ENCODE measurements around the gene STXBP3. TPM values are rescaled to one million over a fixed set of nuclear protein-coding genes. Genes with fewer than 3 reads are reported as not detected.

The STXBP3 gene
- total RNA-seq, 4 donors from 2014 or later: 41.4 to 97.0 (median 79.1) TPM

GRCh38 chr1:108856994-108857393 lies 110.5 kb downstream of the STXBP3 start, which contains the start of gene AKNAD1:
Gene AKNAD1, minus strand, starts transcription at chr1:108857094. Its CDS starts 4,430 bp downstream, at chr1:108852664.
- no peak for TF ChIP-seq CTCF (IDR thresholded peaks at IDR 0.05; ENCODE audit: low read depth)

GRCh38 chr1:108858230-108858950 lies 111.9 kb downstream of the STXBP3 start:
- no peak for TF ChIP-seq CTCF (IDR thresholded peaks at IDR 0.05; ENCODE audit: low read depth)

Other genes starting within 250 kb of the STXBP3 start
- gene EEIG2, start 186.6 kb upstream of the STXBP3 start, total RNA-seq: 10 to 100 TPM in 3 of 4 donors, 1 to 10 TPM in 1; 9.0 to 22.3 (median 15.0) TPM
- 1 to 10 TPM; 3.3 to 8.7 (median 6.2) TPM for gene HENMT1, start 85.6 kb upstream of the STXBP3 start, total RNA-seq
- 10 to 100 TPM; 31.7 to 37.7 (median 35.1) TPM for gene PRPF38B, start 54.4 kb upstream of the STXBP3 start, total RNA-seq
- not detected for gene FNDC7, start 33.8 kb upstream of the STXBP3 start, total RNA-seq
- 1 to 10 TPM in 2 of 4 donors, under 1 TPM in 1, not detected in 1; 0.57 to 2.9 (median 1.3) TPM for gene AKNAD1, start 110.4 kb downstream of the STXBP3 start, total RNA-seq
- 10 to 100 TPM; 19.2 to 27.4 (median 22.2) TPM for gene GPSM2, start 130.3 kb downstream of the STXBP3 start, total RNA-seq
- gene CLCC1, start 216.8 kb downstream of the STXBP3 start, total RNA-seq: 10 to 100 TPM; 22.8 to 27.3 (median 26.2) TPM

Data from subcutaneous adipose tissue (tissue), 4 donors.